GM12874 (cell line): ENCODE measurements around the gene AFF3.

Experiments used
- TF ChIP-seq, protein P1 (sequence below): IDR thresholded peaks from 2 replicates; pipeline ENCODE4 v1.5.1; 2011; ENCODE audit warnings: low read depth, mild to moderate bottlenecking, control low read depth, low read length, moderate library complexity; ENCODE audit not compliant: insufficient read depth

AFF3 gene

DNA sequence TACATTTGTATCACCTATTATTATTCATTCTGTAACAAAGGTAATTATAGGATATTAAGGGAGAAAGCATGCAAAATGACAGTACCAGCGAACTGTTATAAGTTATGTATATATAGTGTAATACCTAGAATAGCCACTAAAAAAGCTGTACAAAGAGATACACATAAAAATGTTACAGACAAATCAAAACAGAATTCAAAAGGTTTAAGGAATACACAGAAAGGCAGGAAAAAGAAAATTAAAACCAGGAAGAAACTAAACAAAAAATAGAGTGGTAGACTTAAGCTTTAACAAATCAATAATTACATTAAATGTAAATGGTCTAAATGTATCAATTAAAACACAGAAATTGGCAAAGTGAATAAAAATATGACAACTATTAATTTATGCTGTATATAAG is 476.1 kb downstream of the AFF3 start:
- TF ChIP-seq, protein P1, sequence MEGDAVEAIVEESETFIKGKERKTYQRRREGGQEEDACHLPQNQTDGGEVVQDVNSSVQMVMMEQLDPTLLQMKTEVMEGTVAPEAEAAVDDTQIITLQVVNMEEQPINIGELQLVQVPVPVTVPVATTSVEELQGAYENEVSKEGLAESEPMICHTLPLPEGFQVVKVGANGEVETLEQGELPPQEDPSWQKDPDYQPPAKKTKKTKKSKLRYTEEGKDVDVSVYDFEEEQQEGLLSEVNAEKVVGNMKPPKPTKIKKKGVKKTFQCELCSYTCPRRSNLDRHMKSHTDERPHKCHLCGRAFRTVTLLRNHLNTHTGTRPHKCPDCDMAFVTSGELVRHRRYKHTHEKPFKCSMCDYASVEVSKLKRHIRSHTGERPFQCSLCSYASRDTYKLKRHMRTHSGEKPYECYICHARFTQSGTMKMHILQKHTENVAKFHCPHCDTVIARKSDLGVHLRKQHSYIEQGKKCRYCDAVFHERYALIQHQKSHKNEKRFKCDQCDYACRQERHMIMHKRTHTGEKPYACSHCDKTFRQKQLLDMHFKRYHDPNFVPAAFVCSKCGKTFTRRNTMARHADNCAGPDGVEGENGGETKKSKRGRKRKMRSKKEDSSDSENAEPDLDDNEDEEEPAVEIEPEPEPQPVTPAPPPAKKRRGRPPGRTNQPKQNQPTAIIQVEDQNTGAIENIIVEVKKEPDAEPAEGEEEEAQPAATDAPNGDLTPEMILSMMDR = no peak

DNA sequence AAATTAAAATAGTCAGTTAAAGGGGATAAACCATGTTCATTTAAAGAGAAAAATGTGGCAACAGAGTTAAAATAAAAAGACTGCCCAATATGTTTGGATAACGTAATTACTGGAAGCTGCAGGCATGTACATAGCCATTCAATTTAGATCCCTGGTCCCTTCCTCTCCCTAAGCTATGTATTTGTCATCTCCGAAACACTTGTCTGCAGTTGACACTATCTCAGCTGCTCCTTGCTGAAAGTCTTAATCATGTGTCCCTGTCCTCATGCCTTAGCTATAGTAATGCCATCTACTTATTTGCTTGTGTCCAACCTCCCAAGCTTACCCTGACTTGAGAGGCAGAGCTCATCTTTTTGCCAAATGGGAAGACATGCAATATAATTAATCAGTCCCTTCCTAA is 478.7 kb downstream of the AFF3 start:
- TF ChIP-seq, protein P1 = no peak

DNA sequence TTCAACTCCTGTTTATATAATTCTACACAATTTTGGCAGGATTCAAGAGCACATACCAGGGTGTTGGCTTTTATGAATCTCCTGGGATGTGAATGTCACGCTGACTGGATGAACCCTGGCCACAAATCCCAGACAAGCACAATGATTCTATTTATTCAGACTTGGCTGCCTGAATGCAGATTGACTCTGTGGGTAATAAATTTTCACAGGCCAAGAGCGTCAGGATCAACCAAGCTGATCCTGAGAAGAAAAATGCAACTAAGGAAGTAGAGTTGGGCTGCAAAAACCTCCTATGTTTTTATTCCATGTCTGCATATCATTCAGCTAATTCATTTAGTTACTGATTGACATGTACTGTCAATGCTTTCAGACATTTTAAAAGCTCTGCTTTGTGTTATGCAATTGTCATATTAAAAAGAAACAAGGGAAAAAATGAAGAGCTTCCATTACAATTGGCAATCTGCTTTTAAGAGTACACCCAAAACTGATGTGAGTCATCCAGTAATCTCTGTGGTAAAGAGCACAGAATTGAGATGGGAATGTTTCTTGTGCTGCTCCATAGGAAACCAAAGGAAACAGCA is 479.5 kb downstream of the AFF3 start:
- TF ChIP-seq, protein P1 = no peak

DNA sequence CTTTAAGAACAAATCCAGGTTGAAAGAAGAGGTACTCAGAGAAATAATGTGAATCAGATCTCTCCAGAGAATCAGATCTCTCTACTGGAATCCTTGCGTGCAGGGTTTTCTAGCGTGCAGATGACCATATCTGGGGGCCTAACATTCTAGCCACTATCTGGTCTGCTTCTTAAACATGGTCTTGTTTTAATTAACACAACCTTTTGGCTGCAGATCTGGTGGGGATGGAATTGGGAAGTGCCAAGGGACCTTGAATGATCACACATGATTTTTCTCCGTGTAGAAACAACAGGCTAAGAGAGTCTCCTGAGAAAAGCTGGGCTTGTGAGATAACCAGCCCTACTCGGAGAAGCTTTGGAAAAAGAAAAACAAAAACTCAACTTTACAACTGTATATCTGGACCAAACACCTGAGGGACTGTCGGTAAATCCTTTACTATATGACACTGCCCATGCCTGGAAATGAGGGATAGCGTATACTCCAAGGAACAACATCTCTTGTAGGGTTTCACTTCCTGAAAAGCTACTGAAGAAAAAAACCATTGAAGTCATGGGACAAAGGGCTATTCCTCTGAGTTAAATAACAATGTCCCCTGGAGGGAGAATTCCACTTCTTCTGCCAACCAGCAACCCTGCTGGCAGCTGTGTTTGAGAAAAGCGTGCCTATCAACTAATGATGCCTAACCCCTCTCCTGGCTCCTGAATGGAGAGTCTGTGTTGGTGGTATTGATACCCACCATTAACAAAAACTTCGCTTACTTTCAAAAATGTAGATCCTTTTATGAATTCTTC is 481.6 kb downstream of the AFF3 start:
- TF ChIP-seq, protein P1 = no peak

DNA sequence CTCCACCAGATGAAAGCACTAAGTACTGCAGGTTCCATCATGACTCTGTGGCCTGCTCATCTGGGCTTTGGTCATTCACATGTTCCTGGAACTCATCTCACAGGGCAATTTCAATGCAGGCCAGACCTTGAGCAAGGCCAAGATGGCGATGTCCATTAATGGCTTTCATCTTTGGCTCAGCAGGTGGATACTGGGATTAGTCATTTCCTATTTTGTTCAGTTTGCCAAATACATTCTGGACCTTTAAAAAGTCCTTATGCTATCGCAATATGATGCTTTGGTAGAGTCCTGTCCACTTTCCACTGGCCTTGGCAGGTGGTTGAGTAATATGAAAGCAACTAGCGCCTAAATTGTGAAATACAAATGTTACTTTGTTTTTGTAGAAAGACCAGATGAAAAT is 482.5 kb downstream of the AFF3 start:
- TF ChIP-seq, protein P1 = no peak

DNA sequence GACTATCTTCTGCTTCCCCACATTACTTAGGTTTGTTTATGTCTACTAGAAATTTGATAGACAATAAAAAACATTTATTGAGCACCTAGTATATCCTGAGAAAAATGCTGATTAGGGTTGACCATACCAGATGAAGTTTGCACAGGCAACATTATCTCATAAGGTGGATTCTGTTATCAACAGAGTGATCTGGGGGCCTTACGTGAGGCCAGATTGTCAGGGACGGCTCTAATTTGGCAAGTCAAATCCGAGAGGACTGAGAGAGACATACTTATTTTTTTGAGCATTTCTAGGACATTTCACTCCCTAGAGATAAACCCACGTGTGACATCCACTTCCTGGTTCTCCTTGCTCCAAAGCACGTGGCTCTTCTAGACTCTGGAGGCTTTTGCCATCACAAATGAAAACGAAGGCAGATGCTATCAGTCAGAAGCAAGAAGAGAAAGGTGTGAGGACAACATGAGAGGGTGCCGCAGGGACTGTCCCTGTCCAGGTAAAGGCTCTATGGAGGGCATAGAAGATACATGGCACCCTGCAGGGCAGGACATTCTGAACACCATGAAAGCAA is 484.6 kb downstream of the AFF3 start:
- TF ChIP-seq, protein P1 = no peak

DNA sequence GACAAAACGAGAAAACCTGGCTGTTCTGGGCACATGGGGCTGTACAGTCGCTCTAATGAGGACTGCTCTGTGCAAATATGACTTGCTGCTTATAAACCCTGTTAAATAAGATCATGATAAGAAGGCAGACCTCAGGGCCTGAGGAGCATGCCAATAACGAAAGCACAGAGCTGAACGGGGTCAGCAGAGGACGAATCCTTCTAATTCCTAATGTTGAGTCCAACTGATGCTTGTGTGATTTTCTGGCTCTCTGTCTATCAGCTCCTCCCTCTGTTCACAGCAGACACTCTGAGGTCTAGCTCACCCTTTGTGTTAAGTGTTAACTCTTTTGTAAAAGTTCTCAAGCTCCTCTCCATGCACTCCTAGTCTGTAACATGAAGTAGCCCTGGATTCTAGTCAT is 485.4 kb downstream of the AFF3 start:
- TF ChIP-seq, protein P1 = no peak
